Motor neuron (in vitro differentiated cells): ENCODE measurements around the gene SH3BP4. TPM values are rescaled to one million over a fixed set of nuclear protein-coding genes. Genes with fewer than 3 reads are reported as not detected.
A peak's percentile ranks its signal among the peaks of the same experiment; 100 is the strongest.

Experiments used
- ATAC-seq, 8 experiments: fragments of 200-7000 bp; cut with Tn5 transposase; replicated peaks in 6 of 8; 2 replicates each; pipeline ENCODE4 v1.8.0; 2021; ENCODE audit warnings: mild to moderate bottlenecking in 8 of 8, moderate library complexity in 8 of 8
- H3K27ac ChIP-seq, 2 donors: fragments of 250-450 bp; sonication (Bioruptor Pico); 2 replicates each; pipeline ENCODE4 v1.9.0; 2021; ENCODE audit warnings: antibody characterized with exemption in 2 of 2, mild to moderate bottlenecking in 2 of 2, moderate library complexity in 1 of 2
- H3K4me1 ChIP-seq, 2 donors: fragments of 250-450 bp; sonication (Bioruptor Pico); replicated peaks in 1 of 2; 2 replicates each; pipeline ENCODE4 v1.6.1; 2021; ENCODE audit warnings: antibody characterized with exemption in 2 of 2, mild to moderate bottlenecking in 2 of 2, moderate library complexity in 1 of 2
- H3K4me3 ChIP-seq, 5 donors: fragments of 250-450 bp; sonication (Bioruptor Pico); 2 replicates each; pipeline ENCODE4 v1.9.0; 2021; ENCODE audit warnings: antibody characterized with exemption in 5 of 5, mild to moderate bottlenecking in 5 of 5, moderate library complexity in 4 of 5
- WGBS, 10 experiments: fragments of 450-650 bp; shearing (Covaris generic); methylation state at CpG; one replicate each; pipeline ENCODE4 v1.0.0; 2022; 5-methylcytosine and 5-hydroxymethylcytosine counted together
- in situ Hi-C, 9 experiments: fragments of 400-800 bp; cut with MboI; loops; one replicate each; pipeline ENCODE4 v1.15.0; 2021; ENCODE audit warnings: low sequenced_read_pairs in 9 of 9, low pct_unique_long_range_greater_than_20kb in 2 of 9; ENCODE audit not compliant: unreplicated experiment in 9 of 9
- total RNA-seq, 8 experiments: library from RNA; unstranded; fragments of 300-600 nt; gene quantifications; 2 replicates each; pipeline versions ENCODE4 v1.2.3 to v1.2.4, GENCODE V29; 2022

SH3BP4 gene
- total RNA-seq, 8 experiments from 2014 or later, result 16.7 to 41.1 (median 26.7) TPM

DNA sequence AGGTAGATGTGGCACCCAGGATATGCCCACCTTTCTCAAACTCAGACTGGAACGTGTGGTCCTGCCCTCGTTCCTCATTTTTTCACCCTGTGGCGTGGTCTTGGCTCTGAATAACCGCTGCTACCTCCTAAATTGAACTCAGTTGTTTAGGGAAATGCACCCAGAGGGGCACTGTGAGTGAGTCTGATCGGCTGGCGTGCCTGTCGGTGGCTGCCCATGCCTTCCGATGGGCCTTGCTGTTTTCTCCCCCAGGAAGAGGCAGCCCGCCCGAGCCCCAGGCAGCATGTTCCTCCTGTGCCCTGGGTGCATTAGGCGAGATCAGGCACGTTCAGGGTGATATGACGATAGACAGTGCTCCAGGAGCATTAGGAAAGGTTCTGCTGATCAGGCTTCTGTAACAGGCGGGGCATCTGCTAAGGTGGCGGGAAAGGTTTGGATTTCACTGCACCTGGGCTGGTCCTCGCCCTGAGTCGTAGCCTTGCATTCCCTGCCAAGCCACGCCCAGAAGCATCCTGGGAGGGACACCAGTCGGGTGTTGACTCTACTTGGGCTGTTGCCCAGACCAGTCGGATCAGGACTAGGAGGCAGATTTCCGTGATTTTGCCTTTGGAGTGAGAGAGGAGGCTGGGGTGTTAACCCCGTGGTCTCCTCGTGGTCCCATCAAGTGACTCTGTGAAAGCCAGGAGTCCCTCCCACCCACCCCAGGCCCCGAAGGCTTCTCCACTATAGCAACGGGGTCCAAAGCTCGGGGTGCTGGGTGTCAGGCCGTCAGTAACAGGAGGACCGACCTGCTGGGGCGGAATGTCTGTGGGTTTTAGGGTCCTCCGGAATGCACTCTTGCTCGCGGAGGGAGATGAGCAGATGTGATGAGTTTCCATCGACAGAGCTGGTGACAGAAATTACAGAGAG is 75.1 kb downstream of the SH3BP4 start:
- in situ Hi-C loops, result no loop called here
- H3K4me1 ChIP-seq, result peaks cover 37 to 42% of the 10 kb centered on the region in 2 donors
- 6 to 100% (median 77%) methylated on average over 1 to 5 of the region's 33 CpGs; no CpG with 5 or more reads in 4 of the 10 experiments for WGBS, 10 experiments
- peak; percentile 19 to 92 (median 46) for ATAC-seq
- H3K27ac ChIP-seq, result peak overlapping the region; percentile 63 to 83
- no peak overlapping the region for H3K4me3 ChIP-seq

DNA sequence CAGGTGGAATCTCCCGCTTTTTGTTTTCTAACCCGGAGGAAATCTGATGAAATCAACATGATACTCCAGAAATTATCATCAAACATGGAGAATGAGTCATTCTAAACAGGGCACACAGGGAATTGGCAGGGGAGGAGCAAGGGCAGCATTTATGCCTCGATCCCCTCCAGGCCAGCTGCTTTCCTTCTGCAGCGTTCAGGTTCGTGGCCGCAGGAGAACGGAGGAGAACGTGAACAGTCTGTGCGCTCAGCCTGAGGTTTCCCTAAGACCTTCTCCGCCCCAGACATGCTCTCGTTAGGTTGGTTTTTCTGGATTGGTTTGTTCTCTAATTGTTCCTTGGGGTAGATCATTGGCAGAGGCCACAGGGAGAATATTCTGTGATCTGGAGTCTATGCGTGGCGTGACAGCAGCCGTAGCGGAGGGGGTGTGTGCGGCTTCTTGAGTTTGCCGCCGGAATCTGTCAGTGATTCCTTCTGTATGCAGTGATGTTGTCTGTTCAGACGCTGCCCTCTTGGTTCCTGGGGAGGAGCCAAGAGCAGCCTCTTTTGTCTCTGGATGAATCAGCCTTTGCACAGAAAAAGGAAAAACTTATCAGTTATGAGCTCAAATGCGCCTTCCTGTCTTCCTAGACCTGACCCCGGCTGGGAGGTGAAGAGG is 75.9 kb downstream of the SH3BP4 start:
- ATAC-seq, result peak; percentile 28 to 82 (median 72)
- in situ Hi-C loops, result no loop called here
- Histone ChIP-seq H3K4me1 (peaks cover 39 to 47% of the 10 kb centered on the region in 2 donors), H3K4me3 (no peak overlapping the region), H3K27ac (peak overlapping the region; percentile 63 to 83)
- WGBS, 10 experiments, result 0 to 84% (median 76%) methylated on average over 1 to 15 of the region's 21 CpGs; no CpG with 5 or more reads in 4 of the 10 experiments

DNA sequence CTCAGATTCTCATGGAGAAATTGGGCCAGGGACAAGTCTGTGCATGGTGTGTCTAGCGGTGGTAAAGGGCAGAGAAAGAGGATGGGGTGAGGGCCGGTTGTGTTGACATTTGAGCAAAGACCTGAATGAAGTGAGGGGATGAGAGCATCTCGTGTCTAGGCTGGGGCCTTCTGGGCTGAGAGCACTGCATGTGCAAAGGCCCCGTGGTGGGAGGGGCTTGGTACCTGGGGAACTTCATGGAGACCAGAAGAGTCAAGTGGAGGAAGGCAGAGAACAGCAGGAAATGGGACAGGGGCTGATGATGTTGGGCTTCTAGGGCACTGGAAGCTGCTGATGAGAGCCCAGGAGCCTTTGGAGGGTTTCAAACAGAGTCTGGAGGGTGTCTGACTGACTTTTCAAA is 76.8 kb downstream of the SH3BP4 start:
- Histone ChIP-seq H3K27ac (no peak overlapping the region), H3K4me1 (peaks cover 47 to 48% of the 10 kb centered on the region in 2 donors), H3K4me3 (no peak overlapping the region)
- in situ Hi-C loops, result no loop called here
- no peak for ATAC-seq
- 61 to 100% (median 95%) methylated on average over 1 to 4 of the region's 4 CpGs; no CpG with 5 or more reads in 6 of the 10 experiments for WGBS, 10 experiments

DNA sequence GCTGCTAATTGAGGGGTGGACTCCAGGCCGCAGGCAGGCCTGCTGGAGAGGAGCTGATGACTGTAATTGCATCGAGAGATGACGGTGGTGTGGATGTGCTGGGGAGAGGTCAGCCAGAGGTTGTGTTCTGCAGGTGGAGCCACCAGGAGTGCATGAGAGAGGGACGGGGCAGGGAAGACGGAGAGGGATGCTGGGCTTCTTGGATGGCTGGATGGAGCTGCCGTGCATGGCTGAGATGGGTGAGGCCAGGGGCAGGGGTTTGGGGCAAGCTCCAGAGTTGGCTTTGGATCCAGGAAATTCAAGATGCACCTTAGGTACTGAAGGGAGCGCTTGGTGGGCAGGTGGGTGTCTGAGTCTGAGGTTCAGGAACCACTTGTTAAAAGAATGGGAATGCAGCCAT is 77.2 kb downstream of the SH3BP4 start:
- in situ Hi-C loops, result no loop called here
- 100% methylated on average over 1 to 5 of the region's 7 CpGs; no CpG with 5 or more reads in 6 of the 10 experiments for WGBS, 10 experiments
- no peak for ATAC-seq

DNA sequence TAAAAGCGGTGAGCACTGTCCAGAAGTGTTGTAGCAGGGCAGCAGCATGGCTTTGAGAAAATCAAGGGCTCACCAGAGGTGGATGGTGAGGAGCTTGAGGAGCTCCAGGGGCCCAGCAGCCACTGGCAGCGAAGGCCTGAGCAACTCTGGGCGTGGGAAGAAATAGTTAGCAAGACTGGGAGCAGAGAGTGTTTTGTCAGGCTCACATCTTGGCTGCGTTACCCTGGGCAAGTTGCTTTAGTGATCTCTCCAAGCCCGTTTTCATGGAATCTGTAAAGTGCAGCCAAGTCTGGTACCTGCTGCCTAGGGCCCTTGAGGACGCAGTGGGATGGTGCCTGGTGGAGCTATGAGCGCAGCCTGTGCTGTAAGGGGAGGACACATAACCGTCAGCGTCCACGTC is 78.3 kb downstream of the SH3BP4 start:
- in situ Hi-C loops, result no loop called here
- WGBS, 10 experiments, result 30 to 100% (median 92%) methylated on average over 1 to 5 of the region's 10 CpGs; no CpG with 5 or more reads in 5 of the 10 experiments
- Histone ChIP-seq H3K4me3 (no peak overlapping the region), H3K27ac (no peak overlapping the region), H3K4me1 (peaks cover 45 to 54% of the 10 kb centered on the region in 2 donors)
- ATAC-seq, result no peak

More for the DNA sequence above, 77.2 kb downstream of the SH3BP4 start:
- no peak overlapping the region for H3K27ac ChIP-seq
- H3K4me3 ChIP-seq, result no peak overlapping the region
- H3K4me1 ChIP-seq, result peaks cover 46 to 52% of the 10 kb centered on the region in 2 donors

DNA sequence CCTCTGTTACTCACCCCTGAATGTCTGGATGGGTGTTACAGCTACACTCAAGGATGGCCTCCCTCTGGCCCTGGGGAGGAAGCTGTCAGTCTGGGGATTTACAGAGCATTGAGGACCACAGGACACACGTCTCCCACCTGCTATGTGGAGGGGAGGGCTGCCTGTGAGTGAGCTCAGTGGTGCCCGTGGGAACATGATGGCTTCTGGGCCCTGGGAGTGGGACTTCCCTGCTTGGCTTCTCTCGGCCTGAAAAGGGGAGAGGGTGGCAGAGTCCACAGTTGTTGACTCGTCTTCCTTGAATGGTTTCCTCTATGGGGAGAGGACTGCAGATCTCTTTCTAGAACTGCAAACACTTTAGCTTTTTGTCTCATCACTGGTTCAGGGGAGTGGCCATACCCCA is 79.1 kb downstream of the SH3BP4 start:
- in situ Hi-C loops, result no loop called here
- H3K27ac ChIP-seq, result peak overlapping the region in 1 of 2 donors; percentile 52
- WGBS, 10 experiments, result 80 to 100% (median 83%) methylated on average over 1 to 3 of the region's 4 CpGs; no CpG with 5 or more reads in 6 of the 10 experiments
- peak in 1 of 8 experiments; percentile 2 for ATAC-seq
- no peak overlapping the region for H3K4me3 ChIP-seq
- peaks cover 48 to 54% of the 10 kb centered on the region in 2 donors for H3K4me1 ChIP-seq

DNA sequence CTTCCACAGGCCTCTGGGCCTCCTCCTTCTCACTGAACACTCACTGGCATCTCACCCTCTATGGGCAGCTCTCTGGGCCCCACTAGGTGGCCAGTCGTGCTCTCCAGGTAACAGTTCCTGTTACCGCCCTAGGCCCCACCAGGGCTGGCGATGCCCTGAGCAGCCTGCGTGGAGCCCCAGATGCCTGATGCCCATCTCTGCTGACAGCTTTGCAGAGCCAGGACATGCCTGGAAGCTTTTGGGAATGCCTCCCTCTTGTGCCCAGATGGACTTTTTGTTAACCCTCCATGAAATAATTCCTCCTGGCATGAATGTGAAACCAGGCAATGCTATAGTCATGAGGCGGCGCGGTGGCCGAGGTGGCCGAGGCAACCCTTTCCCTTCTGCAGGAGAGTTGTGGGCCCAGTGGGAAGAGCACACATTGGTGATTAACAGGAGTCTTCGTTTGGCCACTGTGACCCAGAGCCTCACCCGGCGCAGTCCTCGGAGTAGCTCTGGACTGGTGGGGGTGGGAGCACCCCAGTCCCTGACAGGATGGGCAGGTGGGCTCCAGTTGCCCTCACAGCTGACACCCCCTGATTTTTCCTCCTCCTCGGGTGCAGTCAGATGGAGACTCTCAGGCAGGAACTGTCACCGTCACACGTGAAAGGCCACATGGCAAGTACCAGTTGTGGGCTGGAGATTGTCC is 80.0 kb downstream of the SH3BP4 start:
- Histone ChIP-seq H3K4me3 (no peak overlapping the region), H3K27ac (no peak overlapping the region), H3K4me1 (peaks cover 47 to 57% of the 10 kb centered on the region in 2 donors)
- ATAC-seq, result no peak
- 80 to 97% (median 88%) methylated on average over 1 to 6 of the region's 16 CpGs; no CpG with 5 or more reads in 7 of the 10 experiments for WGBS, 10 experiments
- in situ Hi-C loops, result no loop called here

DNA sequence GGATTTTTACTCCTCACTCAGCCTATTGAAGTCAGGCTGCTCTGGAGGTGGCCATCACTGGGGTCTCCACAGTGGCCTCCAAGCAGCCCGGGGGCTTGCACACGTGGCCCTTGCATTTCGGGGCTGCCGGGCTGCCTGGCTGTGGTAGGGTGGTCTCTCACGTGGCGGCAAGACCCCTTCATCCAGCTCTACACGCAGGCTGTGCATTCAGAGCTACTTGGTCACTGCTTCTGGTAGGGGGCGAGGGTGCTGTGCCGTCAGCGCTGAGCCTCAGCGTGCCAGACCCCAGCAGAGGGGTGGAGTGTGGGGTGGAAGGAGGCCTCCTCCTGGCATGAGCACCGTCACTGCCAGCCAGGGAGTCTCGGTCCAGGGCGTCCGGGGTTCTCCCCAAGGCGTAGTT is 80.6 kb downstream of the SH3BP4 start:
- H3K4me1 ChIP-seq, result peaks cover 41 to 57% of the 10 kb centered on the region in 2 donors
- no peak overlapping the region for H3K27ac ChIP-seq
- H3K4me3 ChIP-seq, result no peak overlapping the region
- ATAC-seq, result no peak
- in situ Hi-C loops, result no loop called here
- 100% methylated on average over 3 to 8 of the region's 16 CpGs; no CpG with 5 or more reads in 7 of the 10 experiments for WGBS, 10 experiments

DNA sequence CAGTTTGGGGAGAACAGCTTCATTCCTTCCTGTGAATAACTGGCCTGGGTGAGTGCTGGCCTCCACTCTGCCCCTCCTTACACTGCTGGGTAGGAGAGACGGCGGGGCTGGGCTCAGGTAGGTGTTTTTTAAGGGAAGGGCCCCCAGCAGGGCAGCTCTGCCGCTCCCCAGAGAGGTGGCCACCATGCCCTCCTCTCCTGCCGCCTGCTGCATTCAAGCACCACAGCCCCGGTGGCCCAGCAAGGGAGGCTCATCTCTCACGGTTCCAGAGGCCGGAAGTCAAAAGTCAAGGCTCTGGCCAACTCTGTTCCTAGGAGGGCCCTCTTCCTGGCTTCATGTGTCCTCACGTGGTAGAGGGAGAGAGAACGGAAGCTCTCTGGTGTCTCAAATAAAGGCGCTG is 81.1 kb downstream of the SH3BP4 start:
- H3K4me3 ChIP-seq, result no peak overlapping the region
- no peak overlapping the region for H3K27ac ChIP-seq
- H3K4me1 ChIP-seq, result peaks cover 36 to 56% of the 10 kb centered on the region in 2 donors
- no peak for ATAC-seq
- 97 to 100% (median 100%) methylated on average over 1 to 5 of the region's 10 CpGs; no CpG with 5 or more reads in 6 of the 10 experiments for WGBS, 10 experiments
- in situ Hi-C loops, result no loop called here

DNA sequence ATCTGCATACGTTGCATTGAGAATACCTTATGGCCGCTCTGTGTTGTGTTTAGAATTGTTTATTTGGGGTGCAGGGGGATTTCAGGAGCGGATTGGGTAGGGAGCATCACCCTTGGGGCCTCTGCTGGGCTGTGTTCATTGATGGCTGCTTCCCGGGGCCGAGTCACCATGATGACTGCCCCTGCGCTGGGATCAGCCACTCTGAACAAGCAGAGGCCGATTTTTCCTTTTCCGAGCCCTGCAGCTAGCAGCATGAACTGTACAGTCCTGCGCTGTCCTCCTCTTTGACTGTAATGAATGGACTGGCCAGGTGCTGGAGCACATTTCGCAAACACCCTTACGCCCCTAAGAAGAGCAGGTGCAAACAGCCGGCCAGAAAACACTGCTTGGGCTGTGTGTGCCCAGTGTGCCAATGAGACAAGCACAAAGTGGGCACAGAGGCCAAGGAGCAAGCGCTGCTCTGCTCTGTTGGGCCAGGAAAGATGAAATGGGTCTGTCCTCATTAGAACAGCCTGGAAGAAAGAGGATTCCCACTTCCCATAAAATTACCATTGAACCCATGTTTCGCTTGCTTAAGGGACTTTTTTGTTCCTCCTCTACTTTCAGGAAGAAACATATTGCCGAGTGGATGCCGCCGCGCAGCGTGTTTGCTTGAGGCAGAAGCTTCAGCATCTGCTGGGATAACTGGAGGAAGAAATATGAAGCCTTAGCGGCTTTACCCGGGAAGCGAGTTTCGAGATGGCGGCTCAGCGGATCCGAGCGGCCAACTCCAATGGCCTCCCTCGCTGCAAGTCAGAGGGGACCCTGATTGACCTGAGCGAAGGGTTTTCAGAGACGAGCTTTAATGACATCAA is 82.7 kb downstream of the SH3BP4 start:
- H3K4me1 ChIP-seq, result peaks cover 38 to 63% of the 10 kb centered on the region in 2 donors
- H3K4me3 ChIP-seq, result no peak overlapping the region
- H3K27ac ChIP-seq, result peak overlapping the region in 1 of 2 donors; percentile 17
- 67 to 100% (median 93%) methylated on average over 2 to 22 of the region's 30 CpGs; no CpG with 5 or more reads in 1 of the 10 experiments for WGBS, 10 experiments
- in situ Hi-C loops, result no loop called here
- peak in 5 of 8 experiments; percentile 16 to 69 (median 31) for ATAC-seq

DNA sequence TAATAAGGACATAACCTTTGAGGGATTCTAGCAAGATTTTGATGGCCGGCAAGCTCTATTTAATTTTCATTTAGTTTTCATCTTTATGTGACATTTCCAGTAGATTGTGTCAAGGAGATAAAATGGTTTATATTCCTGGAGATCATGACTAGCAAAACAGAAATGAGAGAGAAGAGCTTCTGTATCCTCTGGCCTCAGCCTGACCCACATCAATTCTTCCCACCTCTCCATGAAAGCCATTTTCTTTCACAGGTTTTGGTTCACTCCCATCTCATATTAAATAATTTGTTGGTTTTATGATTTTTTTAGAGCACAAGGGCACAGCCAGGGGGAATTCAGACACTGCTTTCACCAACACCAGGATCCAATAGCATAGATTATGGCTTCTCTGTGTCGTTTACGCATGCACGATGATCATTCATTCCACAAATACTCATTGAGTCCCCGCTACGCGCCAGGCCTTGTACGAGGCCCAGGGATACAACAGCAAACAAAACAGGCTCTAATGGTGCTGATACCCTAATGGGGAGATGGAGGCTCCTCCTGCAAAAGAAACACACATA is 85.9 kb downstream of the SH3BP4 start:
- Histone ChIP-seq H3K4me1 (peaks cover 17 to 42% of the 10 kb centered on the region in 2 donors), H3K4me3 (no peak overlapping the region), H3K27ac (peak overlapping the region in 1 of 2 donors; percentile 50)
- peak in 3 of 8 experiments; percentile 66 to 87 (median 66) for ATAC-seq
- in situ Hi-C loops, result no loop called here
- 40 to 100% (median 89%) methylated on average over 1 to 8 of the region's 8 CpGs; no CpG with 5 or more reads in 3 of the 10 experiments for WGBS, 10 experiments
